Natural killer cell treated with Interleukin-12 subunit alpha and Interleukin-12 subunit beta and Interleukin-15 and Interleukin-18, amount 100 ng/mL, for 72 hours (primary cell): Measurements from ENCODE around the gene ZNF544. TPM values are rescaled to one million over a fixed set of nuclear protein-coding genes. Genes with fewer than 3 reads are reported as not detected.

Source experiments
- ATAC-seq, 2 donors: fragments of 150-1000 bp; cut with Tn5 transposase in 1 of 2; sonication (Bioruptor Pico), chemical (Tn5 transposase) in 1 of 2; 2 replicates each; pipeline ENCODE4 v1.10.0; 2021
- DNase-seq: peaks from one replicate; pipeline ENCODE4 v3.0.0; 2022; ENCODE audit warnings: low spot score
- H3K27ac Mint-ChIP-seq, 2 donors: 1 replicate in 1 of 2; 2 replicates in 1 of 2; pipeline ENCODE4 v1.8.0; 2022; ENCODE audit warnings: mixed read lengths in 2 of 2, mild to moderate bottlenecking in 1 of 2, moderate library complexity in 1 of 2
- H3K27me3 Mint-ChIP-seq, 2 donors: 1 replicate in 1 of 2; 2 replicates in 1 of 2; pipeline ENCODE4 v1.8.0; 2022; ENCODE audit warnings: mixed read lengths in 2 of 2
- H3K36me3 Mint-ChIP-seq: one replicate; pipeline ENCODE4 v1.8.0; 2022; ENCODE audit warnings: mixed read lengths
- H3K4me1 Mint-ChIP-seq, 2 donors: 1 replicate in 1 of 2; 2 replicates in 1 of 2; pipeline ENCODE4 v1.8.0; 2022; ENCODE audit warnings: low read depth in 2 of 2, mixed read lengths in 2 of 2, mild to moderate bottlenecking in 1 of 2
- H3K4me3 Mint-ChIP-seq: one replicate; pipeline ENCODE4 v1.8.0; 2022; ENCODE audit warnings: mixed read lengths
- H3K9me3 Mint-ChIP-seq: 2 replicates; pipeline ENCODE4 v1.8.0; 2022; ENCODE audit warnings: mixed read lengths
- total RNA-seq, 2 donors: library from RNA; stranded (reverse); gene quantifications; one replicate each; pipeline ENCODE4 v1.2.3, GENCODE V29; 2022

The ZNF544 gene
- total RNA-seq, 2 donors from 2014 or later, result 40.9 to 48.2 TPM

- Mint-ChIP-seq H3K27me3 (no peaks in the 10 kb centered on the region), H3K36me3 (peaks cover 38% of the 10 kb centered on the region), H3K27ac (no peak overlapping the region), H3K4me1 (no peaks in the 10 kb centered on the region), H3K4me3 (no peak overlapping the region), H3K9me3 (no peaks in the 10 kb centered on the region)
- no peak for ATAC-seq
- no peak for DNase-seq
Observed at GRCh38 chr19:58268344-58268743, 39.6 kb downstream of the ZNF544 start.

- no peaks in the 10 kb centered on the region for H3K9me3 Mint-ChIP-seq
- DNase-seq (no peak), ATAC-seq (no peak)
- peaks cover 46% of the 10 kb centered on the region for H3K36me3 Mint-ChIP-seq
- H3K4me3 Mint-ChIP-seq, result no peak overlapping the region
- H3K27ac Mint-ChIP-seq, result no peak overlapping the region
- no peaks in the 10 kb centered on the region for H3K27me3 Mint-ChIP-seq
- peaks cover 10 to 22% of the 10 kb centered on the region in 2 donors for H3K4me1 Mint-ChIP-seq
Observed at GRCh38 chr19:58274771-58275201, 46.1 kb downstream of the ZNF544 start.

DNA sequence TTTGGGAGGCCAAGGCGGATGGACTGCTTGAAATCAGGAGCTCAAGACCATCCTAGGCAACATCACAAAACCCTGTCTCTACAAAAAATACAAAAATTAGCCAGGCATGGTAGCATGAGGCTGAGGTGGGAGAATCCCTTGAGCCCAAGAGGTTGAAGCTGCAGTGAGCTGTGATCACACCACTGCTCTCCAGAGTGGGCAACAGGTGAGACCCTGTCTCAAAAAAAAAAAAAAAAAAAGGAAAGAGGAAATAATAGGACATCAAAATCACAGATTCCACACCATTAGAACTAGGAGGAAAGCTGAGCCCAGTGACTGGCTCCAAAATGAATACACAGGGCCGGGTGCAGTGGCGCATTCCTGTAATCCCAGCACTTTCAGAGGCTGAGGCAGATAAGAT, 46.9 kb downstream of the ZNF544 start:
- Mint-ChIP-seq H3K36me3 (peaks cover 45% of the 10 kb centered on the region), H3K4me3 (no peak overlapping the region), H3K27me3 (no peaks in the 10 kb centered on the region), H3K9me3 (no peaks in the 10 kb centered on the region), H3K27ac (no peak overlapping the region), H3K4me1 (peaks cover 17 to 30% of the 10 kb centered on the region in 2 donors)
- DNase-seq, result no peak
- ATAC-seq, result no peak

DNA sequence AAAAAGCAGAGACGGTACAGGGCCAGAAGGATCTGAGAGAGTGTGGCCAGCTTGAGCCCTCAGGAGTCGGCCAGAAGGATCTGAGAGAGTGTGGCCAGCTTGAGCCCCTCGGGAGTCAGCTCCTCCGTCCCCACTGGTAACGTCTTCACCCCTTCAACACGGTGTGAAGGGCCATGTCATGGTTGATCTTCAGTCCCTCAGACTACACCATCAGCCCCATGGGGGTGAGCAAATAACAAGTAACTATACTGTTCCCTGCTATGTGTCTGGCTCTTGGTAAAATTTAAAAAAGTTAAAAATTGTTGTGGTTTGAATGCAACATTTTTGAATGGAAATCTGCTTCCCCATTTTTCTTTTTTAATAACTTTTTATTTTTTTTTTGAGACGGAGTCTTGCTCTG, 48.5 kb downstream of the ZNF544 start:
- Mint-ChIP-seq H3K4me3 (peak overlapping the region; percentile 61), H3K36me3 (peaks cover 38% of the 10 kb centered on the region), H3K27ac (no peak overlapping the region), H3K9me3 (no peaks in the 10 kb centered on the region), H3K27me3 (no peaks in the 10 kb centered on the region), H3K4me1 (peaks cover 25 to 39% of the 10 kb centered on the region in 2 donors)
- ATAC-seq, result no peak
- no peak for DNase-seq

GRCh38 chr19:58277748-58278540, 49.2 kb downstream of the ZNF544 start:
- Mint-ChIP-seq H3K27ac (peak overlapping the region; percentile 96), H3K36me3 (peaks cover 38% of the 10 kb centered on the region), H3K4me3 (peak overlapping the region; percentile 95), H3K27me3 (no peaks in the 10 kb centered on the region), H3K4me1 (peaks cover 25 to 39% of the 10 kb centered on the region in 2 donors), H3K9me3 (no peaks in the 10 kb centered on the region)
- DNase-seq (no peak), ATAC-seq (no peak)

- Mint-ChIP-seq H3K4me3 (peak within 1 kb of the TSS; percentile 95), H3K4me1 (peaks cover 25 to 39% of the 10 kb centered on the region in 2 donors), H3K9me3 (no peaks in the 10 kb centered on the region), H3K27me3 (no peaks in the 10 kb centered on the region), H3K36me3 (peaks cover 38% of the 10 kb centered on the region), H3K27ac (peak within 1 kb of the TSS; percentile 96)
- DNase-seq (peak; percentile 98), ATAC-seq (peak; percentile 99)
Observed at GRCh38 chr19:58278541-58279041, 49.9 kb downstream of the ZNF544 start, which contains the start of gene ZNF8. Gene ZNF8, plus strand, starts transcription at chr19:58278955. Its CDS starts 127 bp downstream, at chr19:58279082.

DNA sequence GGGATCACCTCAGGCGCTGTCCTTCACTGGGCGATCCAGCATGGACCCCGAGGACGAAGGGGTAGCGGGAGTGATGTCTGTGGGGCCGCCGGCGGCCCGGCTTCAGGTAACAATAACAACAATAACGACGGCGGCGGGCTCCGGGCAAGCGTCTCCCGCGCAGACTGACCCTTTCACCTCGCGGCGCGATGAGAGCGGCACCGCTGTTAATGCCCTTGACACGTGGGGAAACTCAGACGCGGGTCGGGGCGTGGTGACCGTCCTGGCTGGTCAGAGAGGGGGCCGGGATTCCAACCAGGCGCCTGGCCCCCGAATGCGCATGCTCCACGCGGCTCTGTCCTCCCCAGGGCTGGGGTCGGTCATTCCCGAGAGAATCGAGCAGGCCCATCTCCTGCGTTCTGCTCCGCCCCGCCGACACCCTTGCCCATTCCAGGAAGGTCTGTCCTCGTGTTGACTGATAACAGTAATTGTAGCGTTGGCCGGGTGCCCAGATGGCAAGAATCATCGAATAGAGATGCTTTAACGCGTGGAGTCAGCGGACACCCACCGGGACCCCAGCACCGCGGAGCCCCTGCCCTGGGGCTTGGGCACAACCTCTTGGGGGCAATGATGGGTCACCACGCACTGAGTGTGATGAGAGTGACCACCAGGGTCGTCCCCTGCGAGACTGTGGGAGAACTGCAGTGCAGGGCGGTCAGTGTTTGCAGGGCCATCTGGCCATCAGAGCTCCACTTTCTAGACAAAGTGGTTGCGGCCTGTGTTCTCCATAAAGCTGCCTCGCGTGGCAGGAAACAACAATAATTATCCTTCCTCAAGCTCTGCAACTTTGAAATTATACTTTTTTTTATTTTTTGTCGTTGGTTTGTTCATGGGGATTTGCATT, 50.6 kb downstream of the ZNF544 start:
- ATAC-seq (peak; percentile 37 to 48), DNase-seq (peak; percentile 74)
- Mint-ChIP-seq H3K4me3 (peak overlapping the region; percentile 95), H3K27ac (peak overlapping the region; percentile 96), H3K9me3 (no peaks in the 10 kb centered on the region), H3K4me1 (peaks cover 25 to 39% of the 10 kb centered on the region in 2 donors), H3K36me3 (peaks cover 35% of the 10 kb centered on the region), H3K27me3 (no peaks in the 10 kb centered on the region)

GRCh38 chr19:58279925-58280316, 51.2 kb downstream of the ZNF544 start:
- peak overlapping the region; percentile 96 for H3K27ac Mint-ChIP-seq
- peak overlapping the region; percentile 95 for H3K4me3 Mint-ChIP-seq
- no peaks in the 10 kb centered on the region for H3K9me3 Mint-ChIP-seq
- no peaks in the 10 kb centered on the region for H3K27me3 Mint-ChIP-seq
- no peak for DNase-seq
- no peak for ATAC-seq
- H3K36me3 Mint-ChIP-seq, result peaks cover 29% of the 10 kb centered on the region
- H3K4me1 Mint-ChIP-seq, result peaks cover 25 to 39% of the 10 kb centered on the region in 2 donors

GRCh38 chr19:58284199-58284598, 55.5 kb downstream of the ZNF544 start:
- Mint-ChIP-seq H3K36me3 (peaks cover 39% of the 10 kb centered on the region), H3K9me3 (no peaks in the 10 kb centered on the region), H3K27me3 (no peaks in the 10 kb centered on the region), H3K4me3 (no peak overlapping the region), H3K27ac (no peak overlapping the region), H3K4me1 (peaks cover 16 to 22% of the 10 kb centered on the region in 2 donors)
- no peak for ATAC-seq
- DNase-seq, result no peak

DNA sequence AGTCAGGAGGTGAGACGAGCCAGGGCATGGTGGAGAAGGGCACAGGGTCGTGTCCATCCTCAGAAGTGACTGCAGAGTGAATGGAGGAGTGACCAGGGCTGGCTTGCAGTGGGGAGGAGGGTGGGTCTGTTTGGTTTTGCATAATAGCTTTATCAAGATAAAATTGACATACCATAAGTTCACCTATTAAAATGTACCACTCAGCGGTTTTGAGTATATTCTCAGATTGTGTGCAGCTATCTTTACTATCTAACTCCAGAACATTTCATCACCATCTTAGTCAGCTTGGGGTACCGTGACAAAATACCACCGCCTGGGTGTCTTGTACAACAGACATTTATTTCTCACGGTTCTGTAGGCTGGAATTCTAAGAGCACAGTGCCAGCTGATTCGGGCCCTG, 63.2 kb downstream of the ZNF544 start:
- no peak for ATAC-seq
- H3K27me3 Mint-ChIP-seq, result no peaks in the 10 kb centered on the region
- no peak overlapping the region for H3K4me3 Mint-ChIP-seq

GRCh38 chr19:58294743-58295374, 66.1 kb downstream of the ZNF544 start:
- DNase-seq, result no peak
- Mint-ChIP-seq H3K27ac (no peak overlapping the region), H3K4me3 (no peak overlapping the region), H3K4me1 (peaks cover 0 to 8% of the 10 kb centered on the region in 2 donors), H3K9me3 (no peaks in the 10 kb centered on the region), H3K36me3 (peaks cover 48% of the 10 kb centered on the region), H3K27me3 (no peaks in the 10 kb centered on the region)
- ATAC-seq, result no peak

More for the DNA sequence above, 63.2 kb downstream of the ZNF544 start:
- Mint-ChIP-seq H3K27ac (no peak overlapping the region), H3K4me1 (peaks cover 0 to 5% of the 10 kb centered on the region in 2 donors), H3K36me3 (peaks cover 54% of the 10 kb centered on the region), H3K9me3 (no peaks in the 10 kb centered on the region)
- no peak for DNase-seq

DNA sequence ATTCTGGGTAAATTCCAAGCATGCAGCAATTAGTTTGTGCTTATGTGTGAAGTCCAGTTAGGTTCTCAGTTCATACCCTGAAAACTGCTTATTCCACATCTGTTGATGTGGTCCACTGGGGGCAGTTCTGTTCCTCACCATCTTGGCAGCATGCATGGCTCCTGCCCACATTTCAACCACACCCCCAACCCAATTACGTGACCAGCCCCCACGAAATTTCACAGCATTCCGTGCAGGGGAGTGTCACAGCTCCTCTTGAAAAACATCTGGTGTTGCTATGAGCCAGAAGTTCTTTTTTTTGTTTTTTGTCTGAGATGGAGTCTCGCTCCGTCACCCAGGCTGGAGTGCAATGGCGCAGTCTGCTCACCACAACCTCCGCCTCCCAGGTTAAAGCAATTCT, 67.4 kb downstream of the ZNF544 start:
- Mint-ChIP-seq H3K4me1 (peaks cover 0 to 10% of the 10 kb centered on the region in 2 donors), H3K36me3 (peaks cover 51% of the 10 kb centered on the region), H3K9me3 (no peaks in the 10 kb centered on the region), H3K27me3 (no peaks in the 10 kb centered on the region), H3K27ac (no peak overlapping the region), H3K4me3 (no peak overlapping the region)
- no peak for ATAC-seq
- no peak for DNase-seq

- no peaks in the 10 kb centered on the region for H3K9me3 Mint-ChIP-seq
- no peak overlapping the region for H3K4me3 Mint-ChIP-seq
- H3K36me3 Mint-ChIP-seq, result peaks cover 22% of the 10 kb centered on the region
- peaks cover 13 to 18% of the 10 kb centered on the region in 2 donors for H3K4me1 Mint-ChIP-seq
- no peak for DNase-seq
- no peak for ATAC-seq
- H3K27me3 Mint-ChIP-seq, result no peaks in the 10 kb centered on the region
- no peak overlapping the region for H3K27ac Mint-ChIP-seq
Observed at GRCh38 chr19:58300620-58301019, 71.9 kb downstream of the ZNF544 start.
